DOHH2 (cell line): Measurements from ENCODE around the gene TMEM184A.

Source experiments
- H3F3A ChIP-seq: fragments of 200-600 bp; sonication (generic), shearing (Covaris generic); 2 replicates; pipeline ENCODE4 v1.6.0; 2016; ENCODE audit warnings: antibody characterized with exemption, mild to moderate bottlenecking; ENCODE audit not compliant: control insufficient read depth, insufficient read depth
- H3K27ac ChIP-seq: fragments of 200-600 bp; sonication (generic); 2 replicates; pipeline ENCODE4 v1.5.1; 2014; ENCODE audit warnings: low read depth, mild to moderate bottlenecking, low read length, moderate library complexity
- H3K27me3 ChIP-seq: fragments of 200-600 bp; sonication (generic); 2 replicates; pipeline ENCODE4 v1.6.1; 2014; ENCODE audit warnings: mild to moderate bottlenecking, low read length, mixed read lengths; ENCODE audit not compliant: control insufficient read depth
- H3K36me3 ChIP-seq: fragments of 200-600 bp; sonication (generic); 2 replicates; pipeline ENCODE4 v1.6.1; 2014; ENCODE audit warnings: mild to moderate bottlenecking, low read length, moderate library complexity, mixed read lengths; ENCODE audit not compliant: control insufficient read depth
- H3K4me1 ChIP-seq: fragments of 200-600 bp; sonication (generic); 2 replicates; pipeline ENCODE4 v1.6.1; 2014; ENCODE audit warnings: mild to moderate bottlenecking, low read length, mixed read lengths; ENCODE audit not compliant: control insufficient read depth
- H3K4me2 ChIP-seq: fragments of 200-600 bp; sonication (generic); 2 replicates; pipeline ENCODE4 v1.6.0; 2014; ENCODE audit warnings: mild to moderate bottlenecking, low read length, moderate library complexity
- H3K4me3 ChIP-seq: fragments of 200-600 bp; sonication (generic); 2 replicates; pipeline ENCODE4 v1.5.1; 2014; ENCODE audit warnings: mild to moderate bottlenecking, low read length, mixed read lengths
- H3K79me2 ChIP-seq: fragments of 200-600 bp; sonication (generic); 2 replicates; pipeline ENCODE4 v1.6.1; 2014; ENCODE audit warnings: mild to moderate bottlenecking, low read length, mixed read lengths; ENCODE audit not compliant: control insufficient read depth
- H3K9me2 ChIP-seq: fragments of 200-600 bp; sonication (generic); replicated peaks from 2 replicates; pipeline ENCODE4 v1.6.1; 2014; ENCODE audit warnings: mild to moderate bottlenecking, low read length, mixed read lengths; ENCODE audit not compliant: control insufficient read depth
- H3K9me3 ChIP-seq: fragments of 200-600 bp; sonication (generic); 2 replicates; pipeline ENCODE4 v1.6.1; 2014; ENCODE audit warnings: antibody characterized with exemption, low read length, mixed read lengths; ENCODE audit not compliant: control insufficient read depth, insufficient read depth
- H4K20me1 ChIP-seq: fragments of 200-600 bp; sonication (generic); 2 replicates; pipeline ENCODE4 v1.6.0; 2014; ENCODE audit warnings: low read depth, mild to moderate bottlenecking, antibody characterized with exemption, low read length, moderate library complexity; ENCODE audit not compliant: control insufficient read depth, insufficient read depth
- EZH2phosphoT487 ChIP-seq: fragments of 200-600 bp; sonication (generic); IDR thresholded peaks from 2 replicates; pipeline ENCODE4 v1.6.1; 2017; ENCODE audit warnings: borderline replicate concordance, mild to moderate bottlenecking, antibody characterized with exemption, low read length, moderate library complexity, mixed read lengths
- TF ChIP-seq, protein P1 (sequence below): fragments of 200-600 bp; sonication (generic); IDR thresholded peaks from one replicate; pipeline ENCODE4 v1.5.1; 2014; ENCODE audit warnings: antibody characterized with exemption, mild to moderate bottlenecking, low read depth, low read length; ENCODE audit not compliant: poor library complexity, severe bottlenecking

The TMEM184A gene

DNA sequence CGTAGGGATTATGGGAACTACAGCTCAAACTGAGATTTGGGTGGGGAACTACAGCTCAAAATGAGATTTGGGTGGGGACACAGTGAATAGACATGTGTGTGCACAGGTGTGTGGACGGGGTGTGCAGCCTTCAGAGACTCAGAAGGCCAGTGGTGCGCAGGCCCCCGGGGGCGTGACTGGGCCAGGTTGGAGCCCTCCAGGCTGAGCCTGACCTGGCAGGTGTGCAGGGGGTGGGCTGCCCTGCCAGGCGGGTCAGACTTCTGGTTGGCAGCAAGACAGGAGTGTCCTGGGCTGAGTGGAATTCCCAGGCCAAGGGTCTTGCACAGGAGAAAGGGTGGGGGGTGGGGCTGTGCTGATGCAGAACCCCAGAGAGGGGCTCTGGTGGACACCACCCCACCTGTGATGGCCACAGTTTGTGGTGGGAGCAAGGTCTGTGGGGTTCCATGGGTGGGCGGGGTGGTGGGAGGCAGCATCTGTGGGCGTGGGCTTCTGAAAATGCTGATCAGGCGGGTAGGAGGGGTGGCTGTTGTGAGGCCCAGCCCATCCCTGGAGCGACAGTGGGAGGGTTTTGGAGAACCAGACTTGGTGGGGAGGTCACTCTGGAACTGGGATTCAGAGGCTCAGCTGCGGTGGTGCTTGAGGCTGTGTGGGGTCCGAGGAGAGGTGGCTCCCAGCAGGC lies 43.1 kb upstream of the TMEM184A start:
- TF ChIP-seq, protein P1, sequence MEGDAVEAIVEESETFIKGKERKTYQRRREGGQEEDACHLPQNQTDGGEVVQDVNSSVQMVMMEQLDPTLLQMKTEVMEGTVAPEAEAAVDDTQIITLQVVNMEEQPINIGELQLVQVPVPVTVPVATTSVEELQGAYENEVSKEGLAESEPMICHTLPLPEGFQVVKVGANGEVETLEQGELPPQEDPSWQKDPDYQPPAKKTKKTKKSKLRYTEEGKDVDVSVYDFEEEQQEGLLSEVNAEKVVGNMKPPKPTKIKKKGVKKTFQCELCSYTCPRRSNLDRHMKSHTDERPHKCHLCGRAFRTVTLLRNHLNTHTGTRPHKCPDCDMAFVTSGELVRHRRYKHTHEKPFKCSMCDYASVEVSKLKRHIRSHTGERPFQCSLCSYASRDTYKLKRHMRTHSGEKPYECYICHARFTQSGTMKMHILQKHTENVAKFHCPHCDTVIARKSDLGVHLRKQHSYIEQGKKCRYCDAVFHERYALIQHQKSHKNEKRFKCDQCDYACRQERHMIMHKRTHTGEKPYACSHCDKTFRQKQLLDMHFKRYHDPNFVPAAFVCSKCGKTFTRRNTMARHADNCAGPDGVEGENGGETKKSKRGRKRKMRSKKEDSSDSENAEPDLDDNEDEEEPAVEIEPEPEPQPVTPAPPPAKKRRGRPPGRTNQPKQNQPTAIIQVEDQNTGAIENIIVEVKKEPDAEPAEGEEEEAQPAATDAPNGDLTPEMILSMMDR, result no peak
- TF ChIP-seq EZH2phosphoT487, result no peak
- no peak overlapping the region for H3K4me3 ChIP-seq
- H3K9me3 ChIP-seq, result no peaks in the 10 kb centered on the region

GRCh38 chr7:1598286-1598685 lies 42.3 kb upstream of the TMEM184A start:
- no peak for TF ChIP-seq EZH2phosphoT487
- TF ChIP-seq, protein P1, result no peak
- no peaks in the 10 kb centered on the region; the same call in 1 of the 2 replicates for H4K20me1 ChIP-seq

More for the DNA sequence above, 43.1 kb upstream of the TMEM184A start:
- no peaks in the 10 kb centered on the region for H3F3A ChIP-seq
- H3K36me3 ChIP-seq, result no peaks in the 10 kb centered on the region
- no peaks in the 10 kb centered on the region for H3K9me2 ChIP-seq
- H3K27me3 ChIP-seq, result peaks cover under 1% of the 10 kb centered on the region; the same call in 1 of the 2 replicates
- H3K27ac ChIP-seq, result no peak overlapping the region
- no peaks in the 10 kb centered on the region for H3K79me2 ChIP-seq
- no peaks in the 10 kb centered on the region for H3K4me1 ChIP-seq
- H4K20me1 ChIP-seq, result no peaks in the 10 kb centered on the region; the same call in 1 of the 2 replicates
- H3K4me2 ChIP-seq, result no peak overlapping the region

GRCh38 chr7:1597791-1598190 lies 41.8 kb upstream of the TMEM184A start:
- Histone ChIP-seq H3K9me2 (no peaks in the 10 kb centered on the region), H3K4me1 (peaks cover 1% of the 10 kb centered on the region), H4K20me1 (no peaks in the 10 kb centered on the region; the same call in 1 of the 2 replicates), H3K4me3 (no peak overlapping the region), H3K27me3 (peaks cover 4% of the 10 kb centered on the region), H3K4me2 (no peak overlapping the region), H3K36me3 (no peaks in the 10 kb centered on the region), H3K27ac (no peak overlapping the region), H3F3A (no peaks in the 10 kb centered on the region), H3K79me2 (no peaks in the 10 kb centered on the region), H3K9me3 (no peaks in the 10 kb centered on the region)
- no peak for TF ChIP-seq EZH2phosphoT487
- TF ChIP-seq, protein P1, result no peak

More at GRCh38 chr7:1598286-1598685, 42.3 kb upstream of the TMEM184A start:
- Histone ChIP-seq H3K9me3 (no peaks in the 10 kb centered on the region), H3K4me3 (no peak overlapping the region), H3K36me3 (no peaks in the 10 kb centered on the region), H3K27me3 (no peaks in the 10 kb centered on the region), H3K27ac (no peak overlapping the region), H3K4me1 (no peaks in the 10 kb centered on the region), H3K9me2 (no peaks in the 10 kb centered on the region), H3K4me2 (no peak overlapping the region), H3K79me2 (no peaks in the 10 kb centered on the region), H3F3A (no peaks in the 10 kb centered on the region)
